Measurements from ENCODE around the gene RDH11. TPM values are rescaled to one million over a fixed set of nuclear protein-coding genes. Genes with fewer than 3 reads are reported as not detected.

Gene RDH11
- total and polyA plus RNA-seq, 8 donors: 60.6 to 97.1 (median 67.6) TPM

GRCh38 chr14:67652189-67652588 is 43.4 kb downstream of the RDH11 start:
- no peaks in the 10 kb centered on the region for H3K4me1 ChIP-seq
- intact Hi-C loops (cut with DNase I): no loop called here
- no peak for ATAC-seq
- H3K9me3 ChIP-seq: no peaks in the 10 kb centered on the region
- no peak overlapping the region for H3K4me3 ChIP-seq
- H3K27ac ChIP-seq: no peak overlapping the region
- no peak for TF ChIP-seq CTCF (IDR thresholded peaks at IDR 0.05)
- no peak for DNase-seq
- H3K27me3 ChIP-seq: no peaks in the 10 kb centered on the region
- peaks cover 0 to 100% of the 10 kb centered on the region in 2 donors for H3K36me3 ChIP-seq

- Histone ChIP-seq H3K27me3 (no peaks in the 10 kb centered on the region), H3K4me3 (no peak overlapping the region), H3K36me3 (peaks cover 0 to 100% of the 10 kb centered on the region in 2 donors), H3K9me3 (no peaks in the 10 kb centered on the region), H3K27ac (no peak overlapping the region), H3K4me1 (no peaks in the 10 kb centered on the region)
- no peak for ATAC-seq
- intact Hi-C loops (cut with DNase I): no loop called here
- no peak for TF ChIP-seq CTCF (IDR thresholded peaks at IDR 0.05)
- DNase-seq: no peak
Measured at GRCh38 chr14:67650694-67651093, 44.9 kb downstream of the RDH11 start.

GRCh38 chr14:67650151-67650550 is 45.4 kb downstream of the RDH11 start:
- no peak for ATAC-seq
- no peaks in the 10 kb centered on the region for H3K4me1 ChIP-seq
- H3K27me3 ChIP-seq: no peaks in the 10 kb centered on the region
- no peak overlapping the region for H3K4me3 ChIP-seq
- H3K36me3 ChIP-seq: peaks cover 0 to 100% of the 10 kb centered on the region in 2 donors
- no peak for DNase-seq
- no peak for TF ChIP-seq CTCF (IDR thresholded peaks at IDR 0.05)
- no peaks in the 10 kb centered on the region for H3K9me3 ChIP-seq
- intact Hi-C loops (cut with DNase I): no loop called here
- no peak overlapping the region for H3K27ac ChIP-seq

GRCh38 chr14:67646131-67646530 is 49.4 kb downstream of the RDH11 start:
- H3K27ac ChIP-seq: no peak overlapping the region
- no peaks in the 10 kb centered on the region for H3K4me1 ChIP-seq
- no peaks in the 10 kb centered on the region for H3K27me3 ChIP-seq
- no peaks in the 10 kb centered on the region for H3K9me3 ChIP-seq
- ATAC-seq: no peak
- TF ChIP-seq CTCF (IDR thresholded peaks at IDR 0.05): no peak
- DNase-seq: no peak
- intact Hi-C loops (cut with DNase I): no loop called here
- no peak overlapping the region for H3K4me3 ChIP-seq
- H3K36me3 ChIP-seq: peaks cover 0 to 66% of the 10 kb centered on the region in 2 donors

GRCh38 chr14:67645414-67645813 is 50.1 kb downstream of the RDH11 start:
- intact Hi-C loops (cut with DNase I): no loop called here
- Histone ChIP-seq H3K27ac (no peak overlapping the region), H3K27me3 (no peaks in the 10 kb centered on the region), H3K9me3 (no peaks in the 10 kb centered on the region), H3K4me3 (no peak overlapping the region), H3K4me1 (no peaks in the 10 kb centered on the region), H3K36me3 (peaks cover 0 to 59% of the 10 kb centered on the region in 2 donors)
- ATAC-seq (no peak), DNase-seq (no peak)
- TF ChIP-seq CTCF (IDR thresholded peaks at IDR 0.05): no peak
